PC-9 (cell line): Measurements from ENCODE around the gene RTN4R.

Experiments used
- CTCF ChIP-seq: fragments of 200-600 bp; sonication (generic); conservative IDR thresholded peaks from 2 replicates; pipeline ENCODE4 v1.6.1; 2017; ENCODE audit warnings: mixed run types, antibody characterized with exemption, mild to moderate bottlenecking, moderate library complexity
- EZH2 ChIP-seq: fragments of 200-600 bp; sonication (generic); IDR thresholded peaks from 2 replicates; pipeline ENCODE4 v1.8.0; 2017; ENCODE audit warnings: antibody characterized with exemption, low read depth

GRCh38 chr22:20258584-20259326, 9.4 kb downstream of the RTN4R start:
- TF ChIP-seq CTCF (no peak; the same call in 1 of the 2 replicates), EZH2 (no peak)
